Stimulated activated CD4-positive, alpha-beta T cell treated with anti-CD3 and anti-CD28 coated beads, Interleukin-2, amount 100 ng/mL, for 48 hours (primary cell): ENCODE data around the gene PARP2.

Source experiments
- DNase-seq, 2 donors: peaks; one replicate each; pipeline ENCODE4 v3.0.0-alpha.2; 2020

PARP2 gene

DNA sequence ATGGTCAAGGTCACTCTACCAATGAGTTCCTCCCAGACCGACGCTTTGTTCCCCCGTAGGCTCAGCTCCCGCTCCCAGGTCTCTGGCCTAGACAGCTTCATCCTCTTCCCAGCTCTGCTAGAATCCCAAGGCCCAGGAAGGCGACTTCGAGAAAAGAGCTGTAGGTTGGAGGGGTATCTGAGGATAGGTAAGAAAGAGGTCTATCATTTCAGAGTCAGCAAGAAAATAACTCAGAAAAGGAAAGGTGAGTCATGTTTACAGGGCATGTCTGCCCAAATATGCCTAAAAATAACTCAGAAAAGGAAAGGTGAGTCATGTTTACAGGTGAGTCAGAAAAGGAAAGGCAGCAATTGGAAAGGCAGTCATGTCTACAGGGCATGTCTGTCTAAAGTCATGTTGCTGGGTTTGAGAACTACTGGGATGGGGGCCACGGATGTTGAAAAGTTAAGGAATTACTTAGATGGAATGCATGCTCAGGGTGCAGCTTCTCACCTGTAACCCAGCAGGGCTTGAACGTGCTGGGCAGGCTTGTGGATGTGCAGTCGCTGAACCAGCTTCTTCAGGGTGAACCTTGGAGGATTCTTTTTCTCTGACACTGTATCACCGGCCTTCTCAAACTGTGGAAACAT, 57.6 kb downstream of the PARP2 start:
- DNase-seq = peak in 1 of 2 donors; percentile 10

DNA sequence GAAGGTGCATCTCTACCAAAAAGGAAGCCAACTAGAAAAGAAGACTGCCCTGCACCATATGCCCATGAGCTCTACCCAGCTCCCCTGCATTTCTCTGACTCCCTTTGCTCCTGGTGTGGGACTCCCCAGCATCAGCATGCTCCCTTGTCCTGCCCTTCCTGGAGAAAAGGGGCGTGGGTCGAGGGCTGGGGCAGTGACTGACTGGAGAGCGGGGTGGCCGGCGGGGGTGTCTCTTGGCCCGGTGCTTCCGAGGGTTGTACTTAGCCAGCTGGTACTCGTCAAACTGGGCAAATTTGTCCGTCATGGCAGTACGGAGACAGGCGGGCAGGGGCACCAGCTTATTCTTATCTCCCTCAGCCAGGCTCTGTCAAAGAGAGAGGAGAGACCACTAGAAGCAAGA, 60.1 kb downstream of the PARP2 start:
- no peak for DNase-seq
